ENCODE results near the gene MED27. TPM values are rescaled to one million over a fixed set of nuclear protein-coding genes. Genes with fewer than 3 reads are reported as not detected.
A peak's percentile ranks its signal among the peaks of the same experiment; 100 is the strongest.

MED27 gene
- total RNA-seq, 1 donor from 2014 or later, result 34.5 TPM

- no peak for DNase-seq (ENCODE audit: low read depth)
- no peaks in the 10 kb centered on the region for H3K27me3 ChIP-seq (ENCODE audit: control insufficient read depth, insufficient read depth, low read length)
- no peak for TF ChIP-seq CTCF (IDR thresholded peaks at IDR 0.05; ENCODE audit: insufficient read depth, low read length, poor library complexity, severe bottlenecking)
- H3K4me3 ChIP-seq (ENCODE audit: low read depth, low read length), result no peak overlapping the region
- H3K36me3 ChIP-seq (ENCODE audit: control insufficient read depth, insufficient read depth, low read length), result peaks cover 1% of the 10 kb centered on the region
Observed at GRCh38 chr9:131863306-131863896, 216.3 kb downstream of the MED27 start.

- TF ChIP-seq CTCF (IDR thresholded peaks at IDR 0.05; ENCODE audit: insufficient read depth, low read length, poor library complexity, severe bottlenecking), result no peak
- no peak overlapping the region for H3K4me3 ChIP-seq (ENCODE audit: low read depth, low read length)
- peaks cover 1% of the 10 kb centered on the region for H3K36me3 ChIP-seq (ENCODE audit: control insufficient read depth, insufficient read depth, low read length)
- DNase-seq (ENCODE audit: low read depth), result no peak
- no peaks in the 10 kb centered on the region for H3K27me3 ChIP-seq (ENCODE audit: control insufficient read depth, insufficient read depth, low read length)
Observed at GRCh38 chr9:131862261-131862660, 217.4 kb downstream of the MED27 start.

- no peak for TF ChIP-seq CTCF (IDR thresholded peaks at IDR 0.05; ENCODE audit: insufficient read depth, low read length, poor library complexity, severe bottlenecking)
- Histone ChIP-seq H3K4me3 (ENCODE audit: low read depth, low read length) (no peak overlapping the region), H3K36me3 (ENCODE audit: control insufficient read depth, insufficient read depth, low read length) (peaks cover 1% of the 10 kb centered on the region), H3K27me3 (ENCODE audit: control insufficient read depth, insufficient read depth, low read length) (no peaks in the 10 kb centered on the region)
- no peak for DNase-seq (ENCODE audit: low read depth)
Observed at GRCh38 chr9:131860430-131860829, 219.2 kb downstream of the MED27 start.

- Histone ChIP-seq H3K4me3 (ENCODE audit: low read depth, low read length) (no peak overlapping the region), H3K36me3 (ENCODE audit: control insufficient read depth, insufficient read depth, low read length) (peaks cover 1% of the 10 kb centered on the region), H3K27me3 (ENCODE audit: control insufficient read depth, insufficient read depth, low read length) (peaks cover 7% of the 10 kb centered on the region)
- TF ChIP-seq CTCF (IDR thresholded peaks at IDR 0.05; ENCODE audit: insufficient read depth, low read length, poor library complexity, severe bottlenecking), result no peak
- no peak for DNase-seq (ENCODE audit: low read depth)
Observed at GRCh38 chr9:131858147-131858546, 221.5 kb downstream of the MED27 start.

GRCh38 chr9:131856105-131856504, 223.6 kb downstream of the MED27 start:
- no peak for DNase-seq (ENCODE audit: low read depth)
- peaks cover 1% of the 10 kb centered on the region for H3K36me3 ChIP-seq (ENCODE audit: control insufficient read depth, insufficient read depth, low read length)
- no peak overlapping the region for H3K4me3 ChIP-seq (ENCODE audit: low read depth, low read length)
- TF ChIP-seq CTCF (IDR thresholded peaks at IDR 0.05; ENCODE audit: insufficient read depth, low read length, poor library complexity, severe bottlenecking), result peak; percentile 13
- H3K27me3 ChIP-seq (ENCODE audit: control insufficient read depth, insufficient read depth, low read length), result peaks cover 7% of the 10 kb centered on the region

All from kidney epithelial cell (primary cell).